Measurements from ENCODE around the gene TMEM212. TPM values are rescaled to one million over a fixed set of nuclear protein-coding genes. Genes with fewer than 3 reads are reported as not detected.
A peak's percentile ranks its signal among the peaks of the same experiment; 100 is the strongest.

The TMEM212 gene
- total and polyA plus RNA-seq, 2 experiments from 2014 or later, result not detected

- H3K4me1 ChIP-seq (ENCODE audit: insufficient read depth), result peaks cover 40% of the 10 kb centered on the region
- no peaks in the 10 kb centered on the region for H3K79me2 ChIP-seq (ENCODE audit: insufficient read depth)
- no peak overlapping the region for H2AFZ ChIP-seq
- peaks cover 19% of the 10 kb centered on the region for H3F3A ChIP-seq (ENCODE audit: insufficient read depth)
- H3K9ac ChIP-seq, result no peak overlapping the region
- no peak for DNase-seq
- in situ Hi-C loops (cut with MboI), result no loop called here
- TF ChIP-seq EZH2phosphoT487 (IDR thresholded peaks at IDR 0.05; ENCODE audit: insufficient read depth, low read depth), result no peak
- TF ChIP-seq EZH2 (IDR thresholded peaks at IDR 0.05; ENCODE audit: insufficient read depth, poor library complexity, severe bottlenecking), result no peak
- no peak overlapping the region for H3K4me2 ChIP-seq (ENCODE audit: unreplicated experiment)
- H3K9me3 ChIP-seq (ENCODE audit: low read depth), result no peaks in the 10 kb centered on the region
- H3K9me2 ChIP-seq (ENCODE audit: insufficient read depth), result no peaks in the 10 kb centered on the region
- no peaks in the 10 kb centered on the region for H4K20me1 ChIP-seq (ENCODE audit: insufficient read depth)
- no peaks in the 10 kb centered on the region for H3K36me3 ChIP-seq (ENCODE audit: low read depth)
- H3K27me3 ChIP-seq (replicated peaks; ENCODE audit: insufficient read depth), result no peaks in the 10 kb centered on the region
- WGBS, 2 experiments (ENCODE audit: low coverage in 1 of 2, low lambda C conversion rate in 2 of 2, missing lambda C conversion rate in 2 of 2), result 55% methylated on average over 5 of the region's 5 CpGs
- no peak overlapping the region for H3K4me3 ChIP-seq
- H3K27ac ChIP-seq, result no peak overlapping the region
These were observed 10.2 kb upstream of the TMEM212 start for GRCh38 chr3:171832989-171833388.

- Histone ChIP-seq H3K4me1 (ENCODE audit: insufficient read depth) (peaks cover 48% of the 10 kb centered on the region), H3K9ac (no peak overlapping the region), H3K79me2 (ENCODE audit: insufficient read depth) (no peaks in the 10 kb centered on the region), H3K27me3 (replicated peaks; ENCODE audit: insufficient read depth) (no peaks in the 10 kb centered on the region), H3K27ac (peak overlapping the region; percentile 21; the same call in 1 of the 2 replicates), H3K4me3 (no peak overlapping the region), H3F3A (ENCODE audit: insufficient read depth) (peaks cover 27% of the 10 kb centered on the region), H3K9me2 (ENCODE audit: insufficient read depth) (no peaks in the 10 kb centered on the region), H3K4me2 (ENCODE audit: unreplicated experiment) (no peak overlapping the region), H4K20me1 (ENCODE audit: insufficient read depth) (no peaks in the 10 kb centered on the region), H2AFZ (0 out of 2 replicates have a peak overlapping the region, but pooled peaks have one; percentile 18), H3K36me3 (ENCODE audit: low read depth) (no peaks in the 10 kb centered on the region), H3K9me3 (ENCODE audit: low read depth) (no peaks in the 10 kb centered on the region)
- DNase-seq, result peak; percentile 66
- in situ Hi-C loops (cut with MboI), result no loop called here
- WGBS, 2 experiments (ENCODE audit: low coverage in 1 of 2, low lambda C conversion rate in 2 of 2, missing lambda C conversion rate in 2 of 2), result 34 to 37% methylated on average over 3 of the region's 3 CpGs
- no peak for TF ChIP-seq EZH2 (IDR thresholded peaks at IDR 0.05; ENCODE audit: insufficient read depth, poor library complexity, severe bottlenecking)
These were observed 9.2 kb upstream of the TMEM212 start for GRCh38 chr3:171833789-171834460.

- no peaks in the 10 kb centered on the region for H3K79me2 ChIP-seq (ENCODE audit: insufficient read depth)
- H3K27me3 ChIP-seq (replicated peaks; ENCODE audit: insufficient read depth), result no peaks in the 10 kb centered on the region
- no peaks in the 10 kb centered on the region for H3K9me2 ChIP-seq (ENCODE audit: insufficient read depth)
- peaks cover 48% of the 10 kb centered on the region for H3K4me1 ChIP-seq (ENCODE audit: insufficient read depth)
- WGBS, 2 experiments (ENCODE audit: low coverage in 1 of 2, low lambda C conversion rate in 2 of 2, missing lambda C conversion rate in 2 of 2), result 84 to 92% methylated on average over 5 of the region's 5 CpGs
- H3F3A ChIP-seq (ENCODE audit: insufficient read depth), result peaks cover 29% of the 10 kb centered on the region
- TF ChIP-seq EZH2 (IDR thresholded peaks at IDR 0.05; ENCODE audit: insufficient read depth, poor library complexity, severe bottlenecking) (no peak), EZH2phosphoT487 (IDR thresholded peaks at IDR 0.05; ENCODE audit: insufficient read depth, low read depth) (no peak)
- H3K27ac ChIP-seq, result no peak overlapping the region; the same call in 1 of the 2 replicates
- no peak overlapping the region for H3K9ac ChIP-seq
- H3K36me3 ChIP-seq (ENCODE audit: low read depth), result no peaks in the 10 kb centered on the region
- no peak for DNase-seq
- 0 out of 2 replicates have a peak overlapping the region, but pooled peaks have one; percentile 18 for H2AFZ ChIP-seq
- no peak overlapping the region for H3K4me2 ChIP-seq (ENCODE audit: unreplicated experiment)
- no peaks in the 10 kb centered on the region for H4K20me1 ChIP-seq (ENCODE audit: insufficient read depth)
- in situ Hi-C loops (cut with MboI), result no loop called here
- no peak overlapping the region for H3K4me3 ChIP-seq
- H3K9me3 ChIP-seq (ENCODE audit: low read depth), result no peaks in the 10 kb centered on the region
These were observed 8.7 kb upstream of the TMEM212 start for GRCh38 chr3:171834461-171834801.

- no peak overlapping the region for H3K27ac ChIP-seq
- no peak overlapping the region for H3K4me2 ChIP-seq (ENCODE audit: unreplicated experiment)
- peaks cover 42% of the 10 kb centered on the region for H3K4me1 ChIP-seq (ENCODE audit: insufficient read depth)
- no peak overlapping the region for H3K9ac ChIP-seq
- H3K27me3 ChIP-seq (replicated peaks; ENCODE audit: insufficient read depth), result no peaks in the 10 kb centered on the region
- 93 to 97% methylated on average over 5 of the region's 5 CpGs for WGBS, 2 experiments (ENCODE audit: low coverage in 1 of 2, low lambda C conversion rate in 2 of 2, missing lambda C conversion rate in 2 of 2)
- no peaks in the 10 kb centered on the region for H4K20me1 ChIP-seq (ENCODE audit: insufficient read depth)
- no peak overlapping the region for H3K4me3 ChIP-seq
- H3K79me2 ChIP-seq (ENCODE audit: insufficient read depth), result no peaks in the 10 kb centered on the region
- H3K9me2 ChIP-seq (ENCODE audit: insufficient read depth), result no peaks in the 10 kb centered on the region
- H3K36me3 ChIP-seq (ENCODE audit: low read depth), result no peaks in the 10 kb centered on the region
- H2AFZ ChIP-seq, result no peak overlapping the region
- H3F3A ChIP-seq (ENCODE audit: insufficient read depth), result peaks cover 29% of the 10 kb centered on the region
- no peaks in the 10 kb centered on the region for H3K9me3 ChIP-seq (ENCODE audit: low read depth)
- TF ChIP-seq EZH2phosphoT487 (IDR thresholded peaks at IDR 0.05; ENCODE audit: insufficient read depth, low read depth) (no peak), EZH2 (IDR thresholded peaks at IDR 0.05; ENCODE audit: insufficient read depth, poor library complexity, severe bottlenecking) (no peak)
- no peak for DNase-seq
- in situ Hi-C loops (cut with MboI), result no loop called here
These were observed 8.0 kb upstream of the TMEM212 start for GRCh38 chr3:171835116-171835515.

Data from GM23248 (cell line).